PC-9 (cell line): ENCODE data around the gene STK36.

Source experiments
- EZH2 ChIP-seq: fragments of 200-600 bp; sonication (generic); IDR thresholded peaks from 2 replicates; pipeline ENCODE4 v1.8.0; 2017; ENCODE audit warnings: antibody characterized with exemption, low read depth
- TF ChIP-seq, protein P1 (sequence below): fragments of 200-600 bp; sonication (generic); conservative IDR thresholded peaks from 2 replicates; pipeline ENCODE4 v1.6.1; 2017; ENCODE audit warnings: mixed run types, antibody characterized with exemption, mild to moderate bottlenecking, moderate library complexity

DNA sequence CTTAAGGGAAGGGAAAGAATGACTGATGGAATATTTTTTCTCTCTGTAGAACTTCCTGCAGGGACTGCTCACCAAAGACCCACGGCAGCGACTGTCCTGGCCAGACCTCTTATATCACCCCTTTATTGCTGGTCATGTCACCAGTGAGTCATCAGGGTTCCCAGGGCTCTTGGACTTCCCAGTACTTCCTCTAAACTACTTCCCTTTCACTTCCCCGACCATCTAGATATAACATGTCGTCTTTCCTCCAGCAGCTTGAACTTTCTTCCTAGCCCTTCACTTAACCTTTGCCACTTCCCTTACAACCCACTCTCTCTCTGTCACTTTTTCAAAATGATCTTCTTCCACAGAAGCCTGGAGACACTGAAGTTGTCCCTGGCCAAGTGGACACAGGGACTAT lies 7.2 kb downstream of the STK36 start:
- TF ChIP-seq, protein P1, sequence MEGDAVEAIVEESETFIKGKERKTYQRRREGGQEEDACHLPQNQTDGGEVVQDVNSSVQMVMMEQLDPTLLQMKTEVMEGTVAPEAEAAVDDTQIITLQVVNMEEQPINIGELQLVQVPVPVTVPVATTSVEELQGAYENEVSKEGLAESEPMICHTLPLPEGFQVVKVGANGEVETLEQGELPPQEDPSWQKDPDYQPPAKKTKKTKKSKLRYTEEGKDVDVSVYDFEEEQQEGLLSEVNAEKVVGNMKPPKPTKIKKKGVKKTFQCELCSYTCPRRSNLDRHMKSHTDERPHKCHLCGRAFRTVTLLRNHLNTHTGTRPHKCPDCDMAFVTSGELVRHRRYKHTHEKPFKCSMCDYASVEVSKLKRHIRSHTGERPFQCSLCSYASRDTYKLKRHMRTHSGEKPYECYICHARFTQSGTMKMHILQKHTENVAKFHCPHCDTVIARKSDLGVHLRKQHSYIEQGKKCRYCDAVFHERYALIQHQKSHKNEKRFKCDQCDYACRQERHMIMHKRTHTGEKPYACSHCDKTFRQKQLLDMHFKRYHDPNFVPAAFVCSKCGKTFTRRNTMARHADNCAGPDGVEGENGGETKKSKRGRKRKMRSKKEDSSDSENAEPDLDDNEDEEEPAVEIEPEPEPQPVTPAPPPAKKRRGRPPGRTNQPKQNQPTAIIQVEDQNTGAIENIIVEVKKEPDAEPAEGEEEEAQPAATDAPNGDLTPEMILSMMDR: no peak
- TF ChIP-seq EZH2: no peak
